H1 (cell line): ENCODE data around the gene GMIP.

Experiments used
- CBX8 ChIP-seq: fragments of 300-800, 300-1000 bp; sonication (generic); IDR thresholded peaks from 2 replicates; pipeline ENCODE4 v1.7.1; 2016; ENCODE audit warnings: low read depth, low read length, borderline replicate concordance
- CEBPB ChIP-seq: IDR thresholded peaks from 2 replicates; pipeline ENCODE4 v1.6.1; 2012; ENCODE audit warnings: low read depth, low read length
- CHD2 ChIP-seq: IDR thresholded peaks from 2 replicates; pipeline ENCODE4 v1.6.1; 2012; ENCODE audit warnings: low read length, improper control_type of control experiment
- E2F6 ChIP-seq: IDR thresholded peaks from 2 replicates; pipeline ENCODE4 v1.6.1; 2012; ENCODE audit warnings: inconsistent platforms
- HDAC2 ChIP-seq, 2 experiments: fragments of 300-600 bp in 1 of 2; sonication (generic) in 1 of 2; IDR thresholded peaks; 2 replicates each; pipeline ENCODE4 v1.6.1; 2011 to 2012; ENCODE audit warnings: low read depth in 2 of 2, low read length in 2 of 2, mild to moderate bottlenecking in 2 of 2, moderate library complexity in 2 of 2, borderline replicate concordance in 1 of 2, inconsistent platforms in 1 of 2
- JUND ChIP-seq: IDR thresholded peaks from 2 replicates; pipeline ENCODE4 v1.6.1; 2011; ENCODE audit warnings: mild to moderate bottlenecking, improper control_type of control experiment, low read length
- KDM5A ChIP-seq: fragments of 200-600 bp; IDR thresholded peaks from 2 replicates; pipeline ENCODE4 v1.7.1; 2012; ENCODE audit warnings: mild to moderate bottlenecking, low read length, inconsistent platforms, mixed read lengths
- MAFK ChIP-seq: IDR thresholded peaks from 2 replicates; pipeline ENCODE4 v1.6.1; 2012; ENCODE audit warnings: low read depth, mild to moderate bottlenecking, improper control_type of control experiment, low read length
- POLR2A ChIP-seq, 2 experiments: IDR thresholded peaks; 1 replicate in 1 of 2; 2 replicates in 1 of 2; pipeline ENCODE4 v1.6.1; 2011; ENCODE audit warnings: low read depth in 2 of 2, low read length in 2 of 2, mild to moderate bottlenecking in 2 of 2; ENCODE audit errors: control extremely low read depth in 1 of 2
- SP1 ChIP-seq: IDR thresholded peaks from 2 replicates; pipeline ENCODE4 v1.6.1; 2011; ENCODE audit warnings: low read depth, low read length
- TEAD4 ChIP-seq: IDR thresholded peaks from 2 replicates; pipeline ENCODE4 v1.6.1; 2012; ENCODE audit warnings: low read depth, low read length, inconsistent platforms, mixed read lengths
- YY1 ChIP-seq: IDR thresholded peaks from 2 replicates; pipeline ENCODE4 v1.6.1; 2011; ENCODE audit warnings: low read depth, mild to moderate bottlenecking, low read length
- TF ChIP-seq, protein P1 (sequence below), 3 experiments: IDR thresholded peaks; 1 replicate in 2 of 3; 2 replicates in 1 of 3; pipeline versions ENCODE4 v1.5.1 to v1.6.1; 2011; ENCODE audit warnings: low read length in 3 of 3, mild to moderate bottlenecking in 3 of 3, inconsistent platforms in 2 of 3, low read depth in 1 of 3, moderate library complexity in 1 of 3; ENCODE audit not compliant: insufficient read depth in 1 of 3; ENCODE audit errors: control extremely low read depth in 1 of 3

- TF ChIP-seq, protein P1, sequence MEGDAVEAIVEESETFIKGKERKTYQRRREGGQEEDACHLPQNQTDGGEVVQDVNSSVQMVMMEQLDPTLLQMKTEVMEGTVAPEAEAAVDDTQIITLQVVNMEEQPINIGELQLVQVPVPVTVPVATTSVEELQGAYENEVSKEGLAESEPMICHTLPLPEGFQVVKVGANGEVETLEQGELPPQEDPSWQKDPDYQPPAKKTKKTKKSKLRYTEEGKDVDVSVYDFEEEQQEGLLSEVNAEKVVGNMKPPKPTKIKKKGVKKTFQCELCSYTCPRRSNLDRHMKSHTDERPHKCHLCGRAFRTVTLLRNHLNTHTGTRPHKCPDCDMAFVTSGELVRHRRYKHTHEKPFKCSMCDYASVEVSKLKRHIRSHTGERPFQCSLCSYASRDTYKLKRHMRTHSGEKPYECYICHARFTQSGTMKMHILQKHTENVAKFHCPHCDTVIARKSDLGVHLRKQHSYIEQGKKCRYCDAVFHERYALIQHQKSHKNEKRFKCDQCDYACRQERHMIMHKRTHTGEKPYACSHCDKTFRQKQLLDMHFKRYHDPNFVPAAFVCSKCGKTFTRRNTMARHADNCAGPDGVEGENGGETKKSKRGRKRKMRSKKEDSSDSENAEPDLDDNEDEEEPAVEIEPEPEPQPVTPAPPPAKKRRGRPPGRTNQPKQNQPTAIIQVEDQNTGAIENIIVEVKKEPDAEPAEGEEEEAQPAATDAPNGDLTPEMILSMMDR (IDR thresholded peaks at IDR 0.05; ENCODE audit: control extremely low read depth in 1 of 3, insufficient read depth in 1 of 3, low read depth in 1 of 3, low read length in 3 of 3): no peak
- TF ChIP-seq TEAD4: no peak
- no peak for TF ChIP-seq YY1
- no peak for TF ChIP-seq CEBPB
- TF ChIP-seq CHD2: no peak
- TF ChIP-seq CBX8: no peak
- no peak for TF ChIP-seq MAFK
- TF ChIP-seq POLR2A (IDR thresholded peaks at IDR 0.05; ENCODE audit: control extremely low read depth in 1 of 2, low read depth in 2 of 2, low read length in 2 of 2): no peak
- no peak for TF ChIP-seq HDAC2 (IDR thresholded peaks at IDR 0.05; ENCODE audit: borderline replicate concordance in 1 of 2, low read depth in 2 of 2, low read length in 2 of 2)
- no peak for TF ChIP-seq JUND
- TF ChIP-seq SP1: no peak
- TF ChIP-seq KDM5A: no peak
- no peak for TF ChIP-seq E2F6
These were observed 11.0 kb upstream of the GMIP start for GRCh38 chr19:19654441-19654840.
